B cell (primary cell): ENCODE results near the gene ZNF148.

Source experiments
- EZH2 ChIP-seq: IDR thresholded peaks from 2 replicates; pipeline ENCODE4 v1.6.1; 2012; ENCODE audit warnings: borderline replicate concordance, low read depth, mild to moderate bottlenecking, moderate library complexity, low read length; ENCODE audit not compliant: insufficient read depth, poor library complexity, severe bottlenecking
- TF ChIP-seq, protein P1 (sequence below): fragments of 200-600 bp; IDR thresholded peaks from one replicate; pipeline ENCODE4 v1.8.0; 2022; ENCODE audit warnings: antibody characterized with exemption, mild to moderate bottlenecking

DNA sequence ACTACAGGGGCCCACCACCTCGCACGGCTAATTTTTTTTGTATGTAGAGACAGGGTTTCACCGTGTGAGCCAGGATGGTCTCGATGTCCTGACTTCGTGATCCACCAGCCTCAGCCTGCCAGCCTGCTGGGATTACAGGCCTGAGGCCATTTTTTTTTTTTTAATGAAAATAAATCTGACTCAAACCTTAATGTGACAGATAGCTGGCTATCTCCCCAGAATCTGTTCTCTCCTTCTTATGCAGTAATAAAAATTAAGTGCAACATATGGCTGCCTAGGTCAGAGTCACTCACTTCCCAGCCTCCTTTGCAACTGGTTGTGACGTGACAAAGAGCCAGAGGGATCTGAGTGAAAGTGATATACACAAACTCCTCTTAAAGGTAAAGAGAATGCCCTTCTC lies 53.0 kb downstream of the ZNF148 start:
- TF ChIP-seq, protein P1, sequence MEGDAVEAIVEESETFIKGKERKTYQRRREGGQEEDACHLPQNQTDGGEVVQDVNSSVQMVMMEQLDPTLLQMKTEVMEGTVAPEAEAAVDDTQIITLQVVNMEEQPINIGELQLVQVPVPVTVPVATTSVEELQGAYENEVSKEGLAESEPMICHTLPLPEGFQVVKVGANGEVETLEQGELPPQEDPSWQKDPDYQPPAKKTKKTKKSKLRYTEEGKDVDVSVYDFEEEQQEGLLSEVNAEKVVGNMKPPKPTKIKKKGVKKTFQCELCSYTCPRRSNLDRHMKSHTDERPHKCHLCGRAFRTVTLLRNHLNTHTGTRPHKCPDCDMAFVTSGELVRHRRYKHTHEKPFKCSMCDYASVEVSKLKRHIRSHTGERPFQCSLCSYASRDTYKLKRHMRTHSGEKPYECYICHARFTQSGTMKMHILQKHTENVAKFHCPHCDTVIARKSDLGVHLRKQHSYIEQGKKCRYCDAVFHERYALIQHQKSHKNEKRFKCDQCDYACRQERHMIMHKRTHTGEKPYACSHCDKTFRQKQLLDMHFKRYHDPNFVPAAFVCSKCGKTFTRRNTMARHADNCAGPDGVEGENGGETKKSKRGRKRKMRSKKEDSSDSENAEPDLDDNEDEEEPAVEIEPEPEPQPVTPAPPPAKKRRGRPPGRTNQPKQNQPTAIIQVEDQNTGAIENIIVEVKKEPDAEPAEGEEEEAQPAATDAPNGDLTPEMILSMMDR = no peak
- TF ChIP-seq EZH2 = no peak
